ENCODE measurements around the gene MATN1.

MATN1 gene

DNA sequence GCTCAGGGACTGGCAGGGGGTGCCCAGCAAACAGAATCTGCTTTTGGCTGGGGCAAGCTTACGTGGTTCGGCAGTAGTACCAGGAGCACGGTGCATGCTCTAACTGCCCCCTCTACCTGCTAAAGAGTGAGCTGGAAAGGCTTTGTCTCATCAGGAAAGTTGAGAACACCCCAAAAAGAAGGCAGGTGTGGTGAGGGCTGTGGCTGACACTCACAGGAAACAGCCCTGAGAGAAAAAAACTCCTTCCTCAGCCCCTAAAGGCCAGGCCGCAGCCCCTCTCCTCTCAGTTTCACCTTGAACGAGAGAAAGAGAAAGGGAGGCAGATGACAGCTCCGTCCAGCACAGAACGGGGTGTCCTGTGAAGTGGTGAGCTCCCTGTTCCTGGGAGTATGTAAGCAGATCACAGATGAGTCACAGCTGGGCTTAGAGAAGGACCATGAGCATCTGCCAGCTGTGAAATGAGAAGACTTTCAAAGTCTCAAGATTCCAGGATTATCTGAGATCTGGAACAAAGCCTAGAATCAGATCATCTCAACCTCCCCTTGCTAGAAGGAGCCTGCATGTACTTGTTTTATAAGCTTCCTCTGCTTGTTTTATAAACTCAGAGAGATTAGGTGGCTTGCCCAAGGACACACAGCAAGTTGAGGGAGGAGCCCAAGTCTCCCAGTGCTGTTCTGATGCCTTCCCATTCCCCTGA, 20.8 kb upstream of the MATN1 start:
- no peak for DNase-seq

DNA sequence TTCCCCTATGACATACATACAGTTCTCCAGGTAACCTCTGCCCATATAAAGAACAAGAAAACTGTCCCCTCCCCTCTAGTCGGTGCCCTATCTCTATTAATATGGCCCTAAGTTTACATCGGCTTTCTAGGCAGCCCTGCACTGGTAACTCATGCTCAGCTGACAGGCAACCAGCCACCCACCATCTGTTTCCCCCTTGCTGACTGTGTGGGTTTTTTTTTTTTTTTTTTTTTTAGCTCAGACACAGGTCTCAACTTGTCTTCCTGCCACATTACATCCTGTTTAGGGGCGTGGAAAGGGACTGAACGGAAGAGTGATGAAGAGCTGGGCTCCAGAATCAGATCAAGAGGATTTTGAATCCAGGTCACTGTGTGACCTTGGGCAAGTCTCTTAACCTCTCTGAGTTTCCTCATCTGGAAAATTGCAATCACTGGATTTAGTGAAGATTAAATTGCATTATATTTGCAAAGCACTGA, 20.2 kb upstream of the MATN1 start:
- no peak for DNase-seq

DNA sequence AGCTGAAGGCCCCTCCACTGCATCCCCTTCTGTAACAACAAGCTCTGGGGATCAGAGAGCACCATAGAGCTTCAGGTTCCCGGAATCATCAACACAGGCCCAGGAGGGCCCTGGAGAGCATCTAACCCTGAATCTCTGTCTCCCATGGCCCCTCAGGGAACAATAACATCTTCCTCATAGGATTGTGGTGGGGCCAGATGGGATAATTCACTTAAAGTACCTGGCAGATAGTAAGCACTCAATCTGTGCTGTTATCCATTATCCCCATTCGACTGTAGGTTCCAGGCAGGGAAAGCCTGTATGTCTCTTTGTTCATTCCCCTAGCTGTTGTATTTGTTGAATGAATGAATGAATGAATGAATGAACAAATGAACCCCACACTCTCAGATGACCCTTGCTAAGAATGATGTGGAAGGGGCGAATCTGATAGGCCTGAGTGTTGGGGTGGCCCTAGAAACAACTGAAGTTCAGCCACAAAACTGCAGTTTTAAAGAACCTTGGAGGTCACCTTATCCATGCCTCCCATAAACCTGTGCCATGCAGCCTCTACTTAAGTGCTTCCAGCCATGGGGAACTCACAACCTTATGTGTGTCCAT, 19.7 kb upstream of the MATN1 start:
- no peak for DNase-seq

DNA sequence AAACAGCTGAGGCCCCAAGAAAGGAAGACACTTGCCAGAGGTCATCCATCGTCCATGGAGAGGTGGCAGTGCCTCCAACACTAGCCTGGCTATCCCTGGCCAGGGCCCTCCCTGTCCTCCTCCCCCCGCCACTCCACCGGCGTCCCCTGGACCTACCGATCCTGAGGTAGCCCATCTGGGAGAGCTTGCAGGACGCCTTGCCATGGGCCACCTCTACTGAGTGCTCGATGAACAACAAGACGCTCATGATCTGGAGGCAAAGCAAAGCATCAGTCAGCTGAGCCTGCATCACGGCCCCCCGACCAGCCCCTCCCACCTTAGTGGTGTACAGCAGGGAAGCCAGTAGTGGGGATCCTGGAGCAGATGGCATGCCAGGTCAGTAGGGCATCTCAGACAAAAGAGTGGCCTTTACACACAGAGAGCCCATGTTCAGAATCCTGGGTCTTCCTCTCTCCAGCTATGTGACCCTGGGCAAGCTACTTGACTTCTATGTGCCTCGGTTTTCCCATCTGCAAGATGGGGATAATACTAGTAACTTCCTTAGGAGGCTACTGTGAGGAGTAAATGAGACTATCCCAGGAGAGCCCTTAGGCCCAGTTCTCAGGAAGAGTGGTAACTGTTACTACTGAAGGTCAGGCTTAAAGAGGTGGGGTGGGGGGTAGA, 19.0 kb upstream of the MATN1 start:
- DNase-seq, result no peak

DNA sequence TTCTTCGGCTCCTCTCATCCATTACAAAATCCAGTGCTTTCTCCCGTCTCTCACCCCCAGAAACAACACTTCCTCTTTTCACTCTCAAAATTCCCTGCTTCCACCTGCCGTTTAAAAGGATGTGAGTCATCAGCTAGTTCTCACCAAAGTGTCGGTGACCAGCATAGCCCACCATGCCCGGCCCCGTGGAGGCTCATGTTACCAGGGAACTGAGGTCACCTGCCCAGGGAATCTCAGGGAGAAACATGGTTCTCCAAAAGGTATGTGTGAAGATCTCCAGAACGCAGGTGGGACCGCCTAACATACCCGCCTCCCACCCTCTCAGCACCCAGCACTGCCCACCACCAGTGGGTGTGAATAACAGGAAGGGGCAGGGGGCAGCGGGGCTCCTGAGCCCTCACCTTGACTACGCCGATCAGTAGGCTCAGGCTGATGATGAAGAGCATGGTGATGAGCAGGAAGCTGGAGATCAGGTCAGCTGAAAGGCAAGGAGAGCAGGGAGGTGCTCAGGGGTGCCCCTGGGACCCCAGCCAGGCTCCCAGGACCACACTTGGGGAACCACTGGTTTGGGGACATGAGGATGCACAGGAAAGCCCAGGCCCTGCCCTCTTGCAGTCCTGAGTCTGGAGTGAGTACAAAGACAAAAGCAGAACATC, 18.0 kb upstream of the MATN1 start:
- no peak for DNase-seq

DNA sequence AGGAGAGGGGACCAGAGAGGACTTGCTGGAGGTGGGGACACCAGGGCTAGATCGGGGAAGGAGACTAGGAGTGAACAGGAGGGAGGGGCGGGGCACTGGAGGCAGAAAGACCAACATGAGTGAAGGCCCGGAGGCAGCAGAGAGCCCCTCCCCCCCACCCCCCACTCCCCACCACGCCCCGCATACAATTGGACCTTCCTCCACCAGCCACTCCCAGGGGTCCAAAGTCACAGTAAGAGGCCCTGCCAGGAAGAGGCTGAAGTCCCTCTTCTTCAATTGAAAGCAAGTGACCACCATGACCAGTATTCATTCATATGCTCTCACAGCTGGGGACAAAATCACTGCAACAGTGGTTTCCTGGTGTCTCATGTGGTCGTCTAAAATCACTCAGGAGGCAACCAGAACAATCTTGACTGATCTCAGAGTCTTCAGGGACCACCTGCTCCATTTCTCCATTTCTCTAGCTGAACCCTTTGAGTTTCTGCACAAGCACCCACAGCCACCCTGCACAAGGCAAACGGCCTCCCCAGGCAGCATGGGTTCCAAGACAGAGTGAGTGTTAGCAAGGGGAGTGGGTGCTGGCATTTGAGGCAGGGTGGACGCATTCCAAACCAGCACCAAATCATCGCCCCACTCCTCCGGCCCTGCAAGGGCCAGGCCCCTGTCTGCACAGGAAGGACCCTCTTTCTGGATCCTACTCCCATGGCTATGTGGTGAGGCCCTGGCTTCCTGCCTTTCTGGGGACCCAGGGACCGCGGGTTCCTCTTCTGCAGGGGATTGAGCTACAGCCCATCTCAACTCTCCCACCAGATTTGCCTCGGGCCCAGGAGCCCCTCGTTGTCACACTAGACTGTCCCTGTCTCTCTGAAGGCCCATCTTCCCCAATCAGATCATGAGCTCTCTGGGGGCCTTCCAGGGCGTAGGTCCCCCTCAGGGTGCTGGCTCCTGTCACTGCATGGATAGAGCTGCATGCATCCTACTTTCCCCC, 17.2 kb upstream of the MATN1 start:
- no peak for DNase-seq

DNA sequence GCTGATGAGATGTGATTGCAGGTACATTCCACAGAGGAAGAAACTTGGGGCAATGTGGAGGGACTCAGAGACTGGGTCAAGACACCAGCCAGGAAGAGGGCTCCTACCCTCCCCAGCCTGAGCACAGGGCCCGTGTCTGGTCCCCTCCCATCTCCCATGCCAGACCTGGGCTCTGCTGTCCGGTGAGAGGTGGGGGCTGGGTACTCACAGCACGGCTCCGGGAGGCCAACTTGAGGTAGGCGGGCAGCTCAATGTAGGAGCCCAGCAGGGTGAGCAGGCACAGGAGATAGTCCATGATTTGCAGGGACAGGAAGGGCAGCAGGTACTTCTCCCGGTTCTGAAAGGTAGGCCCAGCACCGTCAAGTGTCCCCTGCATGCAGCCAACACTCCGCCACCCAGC, 16.2 kb upstream of the MATN1 start:
- no peak for DNase-seq

DNA sequence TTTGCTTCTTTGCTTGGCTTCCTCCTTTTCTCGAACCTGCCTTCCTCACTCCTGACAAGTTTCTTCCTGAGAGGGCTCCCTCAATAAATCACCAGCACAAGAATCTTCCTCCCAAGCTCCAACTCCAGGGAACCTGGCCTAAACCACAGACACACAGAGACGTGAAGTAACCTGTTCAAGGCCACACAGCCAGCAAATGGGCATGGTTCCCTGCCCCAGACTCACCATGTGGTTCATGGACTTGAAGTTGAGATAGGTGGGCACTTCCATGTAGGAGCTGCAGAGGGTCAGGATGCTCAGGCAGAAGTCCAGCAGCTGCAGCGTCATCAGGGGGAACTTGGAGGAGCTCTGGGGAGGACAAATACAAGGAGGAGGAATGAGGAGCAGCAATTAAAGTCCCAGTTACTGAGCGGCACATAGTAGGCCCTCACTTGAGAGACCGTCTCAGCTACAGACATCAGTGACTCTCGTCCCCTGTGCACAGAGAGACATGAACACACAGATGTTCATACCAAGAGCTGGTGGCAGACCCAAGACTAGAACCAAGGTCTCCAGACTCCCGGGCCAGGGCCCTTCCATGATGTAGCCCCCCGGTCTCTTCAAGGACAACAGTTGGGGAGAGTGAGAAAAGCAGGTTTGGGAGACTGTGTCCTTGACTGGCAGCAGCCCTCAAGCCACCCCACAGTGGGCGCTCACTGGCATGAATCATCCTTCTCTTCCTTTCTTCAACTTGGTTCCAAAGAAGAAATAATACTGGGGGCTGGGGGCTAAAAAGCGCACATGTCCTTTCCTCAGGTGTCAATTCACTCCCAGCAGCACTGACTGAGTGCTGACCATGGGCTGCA, 15.6 kb upstream of the MATN1 start:
- DNase-seq, result no peak

DNA sequence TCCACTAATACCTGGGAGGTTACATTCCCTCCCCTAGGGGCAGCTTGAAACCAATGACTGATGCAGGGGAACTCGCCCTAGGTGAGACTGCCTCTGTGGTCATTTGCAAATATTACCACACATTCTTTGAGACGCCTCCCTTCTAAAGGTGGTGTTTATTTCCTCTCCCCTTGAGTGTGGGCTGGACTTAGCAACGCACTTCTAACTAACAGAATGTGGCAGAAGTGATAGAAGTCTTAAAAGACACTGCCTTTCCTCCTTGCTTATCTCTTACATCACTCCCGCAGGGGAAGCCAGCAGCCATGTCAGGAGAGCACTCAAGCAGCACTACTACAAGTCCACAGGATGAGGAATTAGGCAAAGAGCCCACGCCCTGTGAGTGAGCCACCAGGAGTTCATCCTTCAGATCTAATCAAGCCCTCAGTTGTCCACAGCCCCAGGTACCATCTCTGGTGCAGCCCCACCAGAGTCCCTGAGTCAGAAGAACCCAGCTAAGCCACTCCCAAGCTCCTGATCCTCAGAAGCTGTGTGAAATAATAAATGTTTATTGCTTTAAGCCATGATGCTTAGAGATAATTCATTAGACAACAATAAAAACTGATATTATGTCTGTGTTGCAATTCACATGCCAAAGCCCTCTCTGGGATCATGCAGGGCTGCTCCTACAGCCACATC, 14.8 kb upstream of the MATN1 start:
- DNase-seq, result no peak

DNA sequence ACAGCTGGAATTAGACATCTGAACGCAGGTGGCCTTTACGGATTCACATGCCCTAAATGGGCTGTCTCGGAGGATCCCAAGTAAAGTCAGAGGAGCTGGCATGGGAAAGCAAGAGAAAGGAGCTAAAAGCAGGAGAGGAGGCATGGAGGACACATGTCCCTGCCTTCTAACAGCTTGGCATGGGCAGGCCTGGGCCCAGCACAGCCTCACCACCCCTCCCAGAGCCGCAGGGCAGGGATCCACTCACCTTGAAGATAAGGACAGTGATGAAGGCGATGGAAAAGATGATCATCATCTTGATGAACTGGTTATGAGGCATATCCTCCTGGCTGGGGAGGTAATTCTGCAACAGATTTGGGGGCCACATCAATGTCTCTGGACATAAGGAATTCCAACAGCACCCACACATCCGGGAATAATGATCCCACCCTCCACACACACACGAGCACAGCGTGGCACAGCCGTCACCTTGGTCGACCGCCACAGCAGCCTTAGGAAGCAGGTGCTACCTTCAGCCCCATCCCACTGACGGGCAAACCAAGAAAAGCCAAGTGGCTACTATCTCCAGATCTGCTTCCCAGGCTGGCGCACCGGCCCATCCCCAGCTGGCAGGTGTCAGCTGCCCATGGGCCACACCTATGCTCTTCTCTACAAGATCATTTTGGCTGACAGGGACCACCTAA, 14.1 kb upstream of the MATN1 start:
- no peak for DNase-seq

DNA sequence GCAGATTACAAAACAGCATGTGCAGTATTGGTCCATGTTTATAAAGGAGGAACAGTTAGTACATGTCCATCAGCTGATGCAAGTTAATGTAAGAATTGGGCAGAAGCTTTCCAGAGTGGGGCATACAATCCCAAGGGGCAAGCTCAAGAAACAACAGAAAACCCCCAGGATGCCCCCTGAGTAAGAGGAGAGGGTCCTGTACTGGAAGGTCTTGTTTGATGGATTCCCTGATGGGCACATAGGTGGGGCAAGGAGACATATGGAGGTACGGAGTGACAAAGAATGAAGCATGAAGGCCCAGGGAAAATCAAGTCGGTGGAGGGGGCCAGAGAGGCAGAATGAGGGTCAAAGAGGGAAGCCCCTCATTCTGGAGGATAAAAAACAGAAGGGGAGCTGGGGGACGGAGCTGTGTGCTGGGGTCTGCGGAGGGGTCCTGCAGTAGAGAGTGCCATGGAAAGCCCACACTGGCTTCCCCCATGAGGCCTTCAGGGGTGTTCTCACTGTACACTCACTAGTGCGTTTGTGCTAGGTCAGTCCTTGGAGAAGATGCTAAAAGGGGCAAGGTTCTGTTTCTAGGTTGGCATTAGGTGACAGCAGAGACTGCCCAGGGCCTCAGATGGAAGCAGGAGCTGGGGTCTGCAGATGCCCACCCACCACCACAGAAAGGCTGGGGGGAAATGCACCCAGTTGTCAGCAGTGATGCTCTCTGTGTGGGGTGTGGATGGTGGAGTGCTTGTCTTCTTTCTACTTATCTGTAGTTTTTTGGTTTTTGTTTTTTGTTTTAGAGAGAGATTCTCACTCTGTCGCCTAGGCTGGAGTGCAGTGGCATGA, 12.5 kb upstream of the MATN1 start:
- no peak for DNase-seq

DNA sequence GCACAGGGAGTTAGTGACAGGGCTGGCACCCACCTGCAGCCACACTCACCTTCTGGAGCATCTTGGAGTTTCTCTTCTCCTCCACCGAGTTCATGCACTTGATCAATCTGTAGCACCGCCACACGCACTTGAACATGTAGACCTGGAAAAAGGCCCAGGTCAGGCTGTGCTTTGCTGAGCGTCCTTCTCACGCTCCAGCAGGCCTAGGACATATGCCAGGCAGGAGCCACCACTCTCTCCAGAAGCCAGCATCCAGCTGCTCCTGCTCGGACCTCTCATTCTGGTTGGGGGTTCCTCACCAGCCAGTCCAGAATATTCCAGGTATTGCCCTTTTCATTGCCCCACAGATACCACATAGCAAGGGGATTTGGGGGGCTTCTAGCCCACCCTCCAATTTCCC, 11.7 kb upstream of the MATN1 start:
- no peak for DNase-seq

DNA sequence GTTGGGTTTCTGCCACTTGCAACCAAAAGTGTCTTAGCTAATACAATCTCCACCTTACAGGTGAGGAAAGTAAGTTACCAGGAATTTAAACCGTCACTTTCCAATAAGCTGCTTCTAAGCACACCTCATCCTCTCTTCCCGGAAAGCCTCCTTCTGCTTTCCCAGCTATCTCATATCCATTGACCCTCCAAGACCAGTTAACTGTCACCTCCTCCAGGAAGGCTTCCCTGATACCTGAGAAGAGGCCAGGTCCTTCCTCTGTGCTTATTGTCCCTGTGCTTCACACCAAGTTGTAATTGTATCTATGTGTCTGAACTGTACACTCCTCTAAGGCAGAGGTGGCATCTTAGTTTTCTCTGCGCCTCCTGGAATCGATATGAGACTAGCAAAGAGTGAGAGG, 11.2 kb upstream of the MATN1 start:
- DNase-seq, result no peak

DNA sequence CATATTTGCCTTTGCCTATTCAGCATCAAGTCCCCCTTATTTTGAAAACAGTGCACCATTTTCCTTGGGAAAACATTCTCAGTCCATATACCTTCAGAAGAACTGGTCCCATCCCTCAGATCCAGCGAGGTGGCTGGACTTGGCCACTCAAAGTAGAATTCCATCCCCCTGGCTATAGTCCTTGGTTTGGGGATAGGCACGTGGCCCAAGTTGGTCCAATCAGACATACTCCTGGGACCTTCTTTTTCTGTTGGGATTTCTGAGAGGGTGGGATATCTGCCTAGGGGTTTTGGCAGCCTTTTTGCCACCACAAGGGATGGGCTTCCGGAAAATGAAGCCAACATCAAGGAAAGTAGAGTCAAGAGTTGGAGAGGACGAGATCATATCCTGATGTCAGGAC, 10.7 kb upstream of the MATN1 start:
- DNase-seq, result no peak

DNA sequence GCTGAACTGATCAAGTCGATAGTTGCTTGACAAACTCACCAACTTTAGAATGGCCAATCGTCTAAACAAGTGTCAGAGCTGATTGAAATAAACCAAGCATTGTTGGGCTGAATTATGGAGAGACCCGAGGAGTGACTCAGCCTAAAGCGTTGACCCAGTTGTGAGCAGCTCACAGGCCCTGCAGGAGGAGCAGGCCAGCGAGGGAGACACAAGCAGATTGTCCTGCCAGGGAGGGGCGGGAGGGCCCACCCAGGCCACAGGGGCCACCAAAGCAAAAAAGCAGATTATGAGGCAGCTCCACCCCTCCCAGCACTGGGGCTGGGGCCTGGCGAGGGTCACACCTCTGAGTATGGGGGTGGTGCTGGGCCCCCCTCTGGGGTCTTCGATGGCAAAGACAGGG, 10.1 kb upstream of the MATN1 start:
- no peak for DNase-seq

DNA sequence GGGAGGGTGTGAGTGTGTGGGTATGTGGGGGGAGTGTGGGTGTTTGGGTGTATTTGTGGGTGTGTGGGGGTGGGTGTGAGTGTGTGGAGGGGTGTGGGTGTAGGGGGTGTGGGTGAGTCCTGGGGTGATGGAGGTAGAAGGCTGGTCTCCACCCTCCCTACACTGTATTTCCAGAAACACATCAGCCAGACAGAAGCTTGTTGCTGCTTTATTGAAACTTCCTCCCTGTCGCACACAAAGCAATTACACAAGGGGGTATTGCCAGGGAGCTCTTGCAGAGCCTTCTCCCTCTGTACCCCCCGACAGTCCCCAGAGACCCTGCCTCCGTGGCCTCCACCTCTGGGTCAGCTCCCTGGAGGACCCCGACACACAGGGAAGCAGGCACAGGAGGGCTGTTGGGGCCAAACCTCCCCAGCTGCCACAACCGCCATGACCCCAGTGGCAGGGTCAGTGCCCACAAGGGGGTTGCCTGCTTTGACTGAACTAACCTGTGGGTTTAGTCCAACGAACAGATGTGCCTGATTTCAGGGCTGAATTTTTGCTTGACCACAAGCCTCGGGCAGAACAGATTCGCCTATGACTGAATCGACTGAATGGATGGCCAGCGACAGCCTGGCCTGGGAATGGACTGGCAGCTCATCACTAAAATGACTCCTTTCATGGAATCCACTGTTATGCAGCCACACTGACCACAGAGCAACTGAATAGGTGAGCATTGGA, 9.1 kb upstream of the MATN1 start:
- no peak for DNase-seq

DNA sequence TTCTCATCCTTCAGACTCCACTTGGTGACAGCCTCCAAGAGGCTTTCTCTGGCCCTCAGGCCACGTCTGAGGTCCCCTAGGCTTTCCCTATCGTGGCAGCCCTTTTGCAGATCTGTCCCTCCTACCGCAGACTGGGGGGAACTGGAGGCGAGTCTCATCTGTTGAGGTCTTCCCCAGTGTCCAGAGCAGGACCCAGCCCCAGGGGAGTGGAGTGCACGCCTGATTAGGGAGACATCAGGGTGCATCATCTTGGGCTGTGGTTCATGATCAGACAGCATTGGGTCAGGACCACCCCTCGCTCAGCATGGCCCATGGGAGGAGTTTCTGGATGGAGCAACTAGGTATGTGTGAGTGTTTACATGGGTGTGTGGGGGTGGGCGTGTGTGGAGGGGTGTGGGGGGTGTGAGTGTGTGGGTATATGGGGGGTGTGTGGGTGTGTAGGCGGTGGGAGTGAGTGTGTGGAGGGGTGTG, 8.5 kb upstream of the MATN1 start:
- DNase-seq, result no peak

DNA sequence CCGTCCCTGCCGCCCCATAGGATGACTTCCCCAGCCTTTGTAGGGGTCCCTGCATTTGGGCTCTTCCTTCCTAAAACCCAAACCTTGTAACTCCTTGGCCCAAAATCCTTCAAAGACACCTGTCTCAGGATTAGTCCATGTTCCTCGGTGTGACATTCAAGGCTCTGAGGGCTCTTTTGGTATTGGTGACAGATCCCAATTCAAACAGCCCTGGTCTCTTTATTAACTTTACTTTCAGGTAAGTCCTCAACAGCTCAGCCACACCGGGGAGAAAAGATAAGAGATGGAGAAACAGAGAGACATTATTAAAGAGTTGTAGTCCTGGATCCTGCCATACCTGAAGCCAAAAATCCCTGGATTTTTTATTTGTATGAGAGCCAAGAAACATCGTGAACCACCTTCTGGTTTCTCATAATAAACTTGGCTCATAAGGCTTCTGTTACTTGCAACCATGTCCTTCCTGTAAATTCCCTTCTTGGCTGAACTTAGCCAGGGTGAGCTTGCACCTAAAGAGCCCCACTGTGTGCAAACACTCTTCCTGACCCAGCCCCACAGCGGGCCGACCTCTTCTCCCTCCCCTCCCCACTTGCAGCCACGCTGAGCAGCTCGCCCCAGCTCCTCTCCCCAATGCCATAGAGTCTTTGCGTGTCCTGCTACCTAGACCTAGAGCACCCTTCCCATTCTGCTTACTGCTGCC, 7.9 kb upstream of the MATN1 start:
- DNase-seq, result no peak
